C4-2B (cell line): Measurements from ENCODE around the gene EXD3.

Experiments used
- ZFX ChIP-seq: fragments of 450-650 bp; IDR thresholded peaks from 2 replicates; pipeline ENCODE4 v1.6.1; 2017
- TF ChIP-seq, protein P1 (sequence below): fragments of 450-650 bp; conservative IDR thresholded peaks from 2 replicates; pipeline ENCODE4 v1.5.1; 2017; ENCODE audit warnings: mild to moderate bottlenecking

DNA sequence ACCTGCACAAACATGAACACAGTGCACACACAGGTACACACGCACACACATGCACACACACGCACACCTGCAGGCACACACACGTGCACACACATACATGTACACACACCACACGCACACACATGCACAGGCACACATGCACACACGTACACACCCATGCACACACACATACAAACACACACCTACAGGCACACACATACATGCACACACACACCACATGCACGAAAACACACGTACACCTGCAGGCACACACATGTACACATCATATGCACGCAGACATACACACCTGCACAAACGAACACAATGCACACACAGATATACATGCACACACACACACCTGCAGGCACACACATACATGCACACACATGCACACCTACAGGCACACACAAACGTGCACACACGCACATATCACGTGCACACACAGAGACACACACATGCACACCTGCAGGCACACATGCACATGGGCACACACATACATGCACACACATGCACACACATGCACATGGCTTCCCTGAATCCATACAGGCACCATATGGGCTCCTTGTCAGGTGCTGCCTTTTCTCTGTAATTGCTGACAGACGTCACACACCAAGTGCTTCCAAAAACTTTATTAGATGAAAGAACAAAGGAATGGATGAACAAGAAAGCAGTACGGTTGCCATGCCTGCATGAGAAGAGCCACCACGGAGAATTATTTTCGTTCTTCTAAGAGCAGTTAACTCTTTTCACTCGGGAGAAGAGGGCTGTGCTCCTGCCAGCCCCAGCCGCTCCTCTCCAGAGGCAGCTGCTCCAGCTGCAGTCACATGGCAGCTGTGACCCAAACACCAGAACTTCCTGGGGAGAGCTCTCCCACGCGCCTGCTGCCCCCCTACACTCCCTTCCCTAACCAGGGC is 57.2 kb downstream of the EXD3 start:
- TF ChIP-seq, protein P1, sequence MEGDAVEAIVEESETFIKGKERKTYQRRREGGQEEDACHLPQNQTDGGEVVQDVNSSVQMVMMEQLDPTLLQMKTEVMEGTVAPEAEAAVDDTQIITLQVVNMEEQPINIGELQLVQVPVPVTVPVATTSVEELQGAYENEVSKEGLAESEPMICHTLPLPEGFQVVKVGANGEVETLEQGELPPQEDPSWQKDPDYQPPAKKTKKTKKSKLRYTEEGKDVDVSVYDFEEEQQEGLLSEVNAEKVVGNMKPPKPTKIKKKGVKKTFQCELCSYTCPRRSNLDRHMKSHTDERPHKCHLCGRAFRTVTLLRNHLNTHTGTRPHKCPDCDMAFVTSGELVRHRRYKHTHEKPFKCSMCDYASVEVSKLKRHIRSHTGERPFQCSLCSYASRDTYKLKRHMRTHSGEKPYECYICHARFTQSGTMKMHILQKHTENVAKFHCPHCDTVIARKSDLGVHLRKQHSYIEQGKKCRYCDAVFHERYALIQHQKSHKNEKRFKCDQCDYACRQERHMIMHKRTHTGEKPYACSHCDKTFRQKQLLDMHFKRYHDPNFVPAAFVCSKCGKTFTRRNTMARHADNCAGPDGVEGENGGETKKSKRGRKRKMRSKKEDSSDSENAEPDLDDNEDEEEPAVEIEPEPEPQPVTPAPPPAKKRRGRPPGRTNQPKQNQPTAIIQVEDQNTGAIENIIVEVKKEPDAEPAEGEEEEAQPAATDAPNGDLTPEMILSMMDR = no peak
- TF ChIP-seq ZFX = no peak
